Bone marrow (tissue), 2 donors: ENCODE data around the gene GAS2L1.

ENCODE experiments used
- DNase-seq, 2 donors: peaks; one replicate each; lab custom pipeline; 2025; lab: John Stamatoyannopoulos, UW

The GAS2L1 gene

DNA sequence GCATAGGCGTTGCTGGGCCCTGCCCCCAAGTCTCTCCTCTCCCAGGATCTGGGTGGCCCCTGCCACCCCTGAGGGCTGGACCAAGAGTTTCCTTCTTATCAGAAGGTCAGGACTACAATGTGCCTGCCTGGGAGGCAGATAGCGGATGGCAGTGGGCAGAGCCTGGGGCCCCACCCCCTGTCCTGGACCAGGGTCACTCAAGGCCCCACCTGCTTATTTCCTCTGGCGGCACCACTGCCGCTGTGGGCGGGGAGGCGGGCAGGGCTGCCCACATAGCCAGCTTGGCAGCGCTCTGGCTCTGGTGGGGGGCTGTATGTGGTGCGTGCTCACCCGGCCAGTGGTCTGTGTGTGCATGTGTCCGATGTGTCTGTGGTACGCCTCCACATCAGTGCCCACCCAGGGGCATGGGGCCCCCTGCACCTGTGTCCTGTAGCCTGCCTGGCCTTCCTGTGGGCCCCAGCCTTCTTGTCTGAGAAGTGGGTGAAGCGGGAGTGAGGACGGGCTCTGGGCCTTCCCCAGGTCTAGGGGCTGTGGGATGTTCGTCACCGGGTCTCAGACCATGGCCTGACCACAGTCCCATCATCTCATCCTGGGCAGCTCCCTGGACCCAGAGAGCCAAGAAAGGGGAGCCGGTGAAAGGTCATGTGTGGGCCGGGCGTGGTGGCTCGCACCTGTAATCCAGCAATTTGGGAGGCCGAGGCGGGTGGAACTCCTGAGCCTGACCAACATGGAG lies 3.0 kb downstream of the GAS2L1 start:
- DNase-seq: no peak

DNA sequence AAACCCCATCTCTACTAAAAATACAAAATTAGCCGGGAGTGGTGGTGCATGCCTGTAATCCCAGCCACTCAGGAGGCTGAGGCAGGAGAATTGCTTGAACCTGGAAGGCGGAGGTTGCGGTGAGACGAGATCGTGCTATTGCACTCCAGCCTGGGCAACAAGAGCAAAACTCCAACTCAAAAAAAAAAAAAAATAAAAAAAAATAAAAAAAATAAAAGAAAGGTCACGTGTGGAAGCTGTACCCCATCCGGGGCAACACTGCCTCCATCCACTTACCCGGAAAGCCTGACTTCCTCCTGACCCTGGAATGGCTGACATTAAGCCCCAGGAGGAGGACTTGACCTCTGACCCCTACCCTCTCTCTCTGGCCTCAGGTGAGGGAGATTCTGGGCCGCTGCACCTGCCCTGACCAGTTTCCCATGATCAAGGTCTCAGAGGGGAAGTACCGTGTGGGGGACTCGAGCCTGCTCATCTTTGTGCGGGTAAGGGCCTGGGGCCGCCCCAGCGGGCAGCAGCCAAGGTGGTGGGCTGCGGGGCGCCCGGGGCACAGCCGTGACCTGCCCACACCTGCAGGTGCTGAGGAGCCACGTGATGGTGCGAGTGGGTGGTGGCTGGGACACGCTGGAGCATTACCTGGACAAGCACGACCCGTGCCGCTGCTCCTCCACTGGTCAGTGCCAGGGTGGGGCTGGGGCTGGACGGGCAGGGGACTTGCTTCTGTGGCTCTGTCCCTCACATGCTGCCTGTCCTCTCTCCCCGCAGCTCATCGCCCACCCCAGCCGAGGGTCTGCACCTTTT lies 3.8 kb downstream of the GAS2L1 start:
- no peak for DNase-seq

DNA sequence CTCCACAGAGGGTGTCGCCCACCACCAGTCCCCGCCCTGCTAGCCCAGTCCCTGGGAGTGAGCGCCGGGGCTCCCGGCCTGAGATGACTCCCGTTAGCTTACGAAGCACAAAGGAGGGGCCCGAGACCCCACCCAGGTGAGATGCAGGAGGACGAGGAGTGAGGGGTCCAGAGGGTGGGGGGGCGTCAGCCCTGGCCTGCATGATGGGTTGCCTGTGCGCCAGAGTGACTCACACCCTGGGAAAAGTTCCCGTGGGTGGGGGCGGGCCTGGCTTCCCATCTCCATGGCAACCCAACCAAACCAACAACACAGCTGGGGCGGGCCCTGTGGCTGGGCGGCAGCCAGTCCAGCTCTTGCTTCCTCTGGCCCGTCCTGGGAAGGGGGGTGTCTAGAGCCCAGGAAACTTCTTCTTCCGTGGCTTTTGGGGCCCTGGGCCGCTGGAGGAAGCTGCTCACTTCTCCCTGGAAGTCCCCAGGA lies 4.5 kb downstream of the GAS2L1 start:
- peak; percentile 86 to 88 for DNase-seq

DNA sequence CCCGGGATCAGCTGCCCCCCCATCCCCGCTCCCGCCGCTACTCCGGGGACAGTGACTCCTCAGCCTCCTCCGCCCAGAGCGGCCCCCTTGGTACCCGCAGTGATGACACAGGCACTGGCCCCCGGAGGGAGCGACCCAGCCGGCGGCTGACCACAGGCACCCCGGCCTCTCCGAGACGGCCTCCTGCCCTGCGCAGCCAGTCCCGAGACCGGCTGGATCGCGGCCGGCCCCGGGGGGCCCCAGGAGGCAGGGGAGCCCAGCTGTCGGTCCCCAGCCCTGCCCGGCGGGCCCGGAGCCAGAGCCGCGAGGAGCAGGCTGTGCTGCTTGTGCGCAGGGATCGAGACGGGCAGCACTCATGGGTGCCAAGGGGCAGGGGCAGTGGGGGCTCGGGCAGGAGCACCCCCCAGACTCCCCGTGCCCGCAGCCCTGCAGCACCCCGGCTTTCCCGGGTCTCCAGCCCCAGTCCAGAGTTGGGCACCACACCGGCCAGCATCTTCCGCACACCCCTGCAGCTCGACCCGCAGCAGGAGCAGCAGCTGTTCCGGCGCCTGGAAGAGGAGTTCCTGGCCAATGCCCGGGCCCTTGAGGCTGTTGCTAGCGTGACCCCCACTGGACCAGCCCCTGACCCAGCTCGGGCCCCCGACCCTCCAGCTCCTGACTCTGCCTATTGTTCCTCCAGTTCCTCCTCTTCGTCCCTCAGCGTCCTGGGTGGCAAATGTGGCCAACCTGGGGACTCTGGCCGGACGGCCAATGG lies 5.2 kb downstream of the GAS2L1 start:
- DNase-seq: no peak

DNA sequence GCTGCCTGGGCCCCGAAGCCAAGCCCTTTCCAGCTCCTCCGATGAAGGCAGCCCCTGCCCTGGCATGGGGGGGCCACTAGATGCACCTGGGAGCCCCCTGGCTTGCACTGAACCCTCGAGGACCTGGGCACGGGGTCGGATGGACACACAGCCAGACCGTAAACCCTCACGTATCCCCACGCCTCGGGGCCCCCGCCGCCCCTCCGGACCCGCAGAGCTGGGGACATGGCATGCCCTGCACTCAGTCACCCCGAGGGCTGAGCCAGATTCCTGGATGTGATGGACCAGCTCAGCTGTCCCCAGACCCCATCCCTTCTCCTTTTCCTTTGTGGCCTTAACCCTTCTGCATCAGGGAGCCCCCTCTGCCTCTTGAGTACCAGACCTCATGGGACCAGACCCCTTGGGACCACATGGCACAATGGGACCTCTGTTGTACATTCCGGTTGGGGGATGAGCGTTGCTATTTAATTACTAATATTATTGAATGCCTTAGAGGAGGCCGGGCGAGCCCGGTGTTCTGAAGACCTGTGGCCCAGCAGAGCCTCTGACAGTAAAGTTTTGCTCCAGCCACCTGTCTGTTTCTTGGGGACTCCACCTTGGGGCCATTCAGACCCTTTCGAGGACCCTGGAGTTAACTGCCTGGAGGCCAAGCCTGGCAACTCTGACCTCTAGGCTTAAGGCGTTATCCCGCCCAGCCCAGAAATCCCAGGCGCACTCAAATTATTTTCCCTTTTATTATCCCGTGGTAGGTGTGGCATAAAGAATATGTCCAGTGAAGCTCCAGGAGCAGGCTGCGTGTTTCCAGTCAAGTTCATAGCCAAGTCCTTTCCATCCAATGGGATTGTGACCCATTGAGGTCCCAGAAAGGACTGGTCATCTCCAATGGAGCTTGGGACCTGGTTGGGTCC lies 6.0 kb downstream of the GAS2L1 start:
- no peak for DNase-seq

DNA sequence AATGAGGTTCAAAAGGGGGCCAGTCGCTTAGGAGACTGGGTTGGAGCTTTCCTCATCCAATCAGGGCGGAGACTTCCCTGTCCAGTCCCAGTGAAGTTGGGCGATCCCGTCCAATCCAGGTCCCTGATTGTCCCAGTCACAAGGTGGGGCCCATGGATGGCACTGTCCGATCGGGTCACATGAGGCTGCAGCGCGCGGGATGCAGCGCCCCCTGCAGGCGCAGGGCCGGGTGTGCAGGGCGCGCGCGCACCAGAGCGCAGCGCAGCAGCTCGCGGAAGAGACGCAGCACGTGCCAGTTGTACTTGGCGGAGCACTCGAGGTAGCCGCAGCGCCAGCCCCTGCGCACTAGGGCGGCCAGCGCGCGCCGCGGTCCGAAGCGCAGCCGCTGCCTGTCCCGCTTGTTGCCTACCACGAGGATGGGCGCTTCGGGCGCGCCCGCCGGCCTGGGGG lies 6.7 kb downstream of the GAS2L1 start:
- DNase-seq: no peak

DNA sequence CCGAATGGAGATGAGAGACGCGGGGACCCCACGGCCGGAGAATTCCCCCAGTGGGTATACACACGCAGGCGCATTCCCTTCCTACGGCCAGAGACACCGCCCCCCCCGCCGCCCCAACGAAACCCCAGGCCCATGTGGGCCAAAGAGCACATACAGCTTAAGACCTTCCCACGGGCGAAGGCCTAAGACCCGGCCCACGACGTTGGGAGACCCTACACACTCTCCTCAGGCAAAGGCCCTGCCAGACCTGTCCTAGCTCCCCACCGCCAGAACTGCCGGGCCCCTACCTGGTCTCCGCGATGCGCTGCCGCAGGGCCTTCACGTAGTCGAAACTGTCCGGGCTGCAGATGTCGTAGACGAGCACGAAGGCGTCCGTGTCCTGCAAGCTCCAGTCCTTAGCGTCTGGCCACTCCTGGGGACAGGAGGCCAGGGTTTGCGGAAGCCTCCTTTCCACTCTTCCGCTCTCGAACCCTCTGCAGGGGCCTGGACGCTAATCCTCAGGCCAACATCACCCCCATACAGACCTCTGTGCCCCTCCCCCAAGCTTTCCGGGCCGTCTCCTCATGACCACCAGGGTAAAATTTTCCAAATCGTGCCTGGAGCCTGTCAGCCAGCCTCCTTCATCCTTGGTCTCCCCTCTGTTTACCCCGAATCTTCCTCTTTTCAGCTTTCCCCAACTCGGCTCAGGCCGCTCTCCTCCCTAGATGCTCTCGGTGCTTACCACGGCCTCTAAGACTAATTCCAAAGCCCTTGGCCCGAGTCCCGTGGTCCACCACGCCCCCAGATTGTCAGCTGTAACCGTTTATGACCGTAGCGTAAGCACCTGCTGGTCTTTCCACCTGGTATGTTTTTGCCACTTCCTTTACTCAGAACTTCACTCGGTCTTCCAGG lies 7.4 kb downstream of the GAS2L1 start:
- DNase-seq: no peak

DNA sequence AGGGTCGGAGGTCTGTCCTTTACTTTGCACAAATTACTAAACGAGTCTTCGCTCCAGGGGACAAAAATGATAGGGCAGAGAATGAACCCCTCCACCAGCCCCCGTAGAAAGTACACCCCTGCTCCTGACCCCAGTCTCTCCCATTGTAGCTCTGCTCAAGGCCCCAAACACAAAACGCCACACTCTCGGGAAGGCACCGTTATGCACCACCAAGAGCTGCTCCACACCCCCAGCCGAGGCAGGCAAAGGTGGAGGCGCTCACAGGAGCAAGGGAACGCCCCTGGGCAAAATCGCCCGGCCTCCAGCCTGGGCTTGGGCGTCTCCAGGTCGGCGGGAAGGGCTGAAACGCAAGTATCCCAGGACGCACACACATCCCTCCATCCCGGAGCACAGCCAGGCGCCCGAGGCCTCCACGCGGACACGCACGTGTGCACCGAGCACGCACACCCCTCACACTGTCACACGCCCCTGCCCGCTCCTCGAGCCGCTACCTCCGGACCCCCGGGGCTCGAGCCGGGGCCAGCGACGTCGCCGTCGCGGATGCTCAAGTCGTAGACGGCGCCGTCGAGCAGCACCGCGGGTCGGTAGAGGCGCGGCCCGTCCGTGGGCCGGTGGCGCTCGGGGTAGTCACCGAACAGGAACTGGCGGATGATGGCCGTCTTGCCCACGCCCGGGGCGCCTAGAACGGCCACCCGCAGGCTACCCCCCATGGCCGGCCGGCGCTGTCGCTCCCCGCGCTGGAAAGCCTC lies 8.3 kb downstream of the GAS2L1 start:
- no peak for DNase-seq

DNA sequence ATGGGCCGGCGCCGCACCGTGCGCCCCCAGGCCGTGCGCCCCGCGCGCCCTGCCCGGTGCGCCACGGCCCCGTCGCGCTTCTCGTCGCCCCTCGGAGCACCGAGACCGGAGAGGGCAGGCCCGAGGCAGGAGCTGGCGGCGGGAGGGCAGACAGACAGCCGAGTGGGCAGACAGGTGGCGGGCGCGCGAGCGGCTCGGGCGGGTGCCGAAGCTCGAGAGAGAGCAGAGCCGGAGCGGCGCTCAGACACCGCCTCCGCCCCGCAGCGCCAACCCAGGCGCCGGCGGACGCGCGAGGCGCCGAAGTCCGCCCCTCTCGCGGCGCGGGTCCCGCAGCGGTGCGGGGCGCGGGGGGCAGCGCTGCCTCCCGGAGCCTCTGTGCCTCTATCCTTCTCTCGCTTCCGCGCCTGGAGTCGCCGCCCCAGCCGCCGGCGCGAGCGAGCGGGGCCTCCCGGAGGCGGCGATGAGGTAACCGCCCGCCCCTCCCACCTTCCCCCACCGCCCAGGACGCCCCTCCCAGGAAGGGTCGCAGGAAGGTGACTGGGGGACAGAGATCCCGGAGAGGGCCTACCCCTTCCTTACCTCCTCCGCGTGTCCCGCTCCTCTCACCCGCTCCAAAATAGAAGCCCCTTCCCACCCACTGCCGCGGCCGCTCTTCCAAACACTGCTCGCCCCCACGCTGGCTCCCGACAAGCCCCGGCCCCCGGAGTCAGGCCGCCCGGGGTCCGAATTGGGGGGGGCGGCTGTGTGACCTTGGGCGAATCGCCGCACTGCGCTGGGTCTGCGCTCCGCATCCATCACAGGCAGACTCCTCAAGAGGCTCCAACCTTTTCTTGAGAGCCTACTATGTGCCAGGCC lies 9.1 kb downstream of the GAS2L1 start, which contains the start of gene RASL10A:
Gene RASL10A, minus strand, starts transcription at position 412 of the 855 bp plus-strand sequence. CDS start 451 bp downstream, outside the sequence.
- DNase-seq: no peak

DNA sequence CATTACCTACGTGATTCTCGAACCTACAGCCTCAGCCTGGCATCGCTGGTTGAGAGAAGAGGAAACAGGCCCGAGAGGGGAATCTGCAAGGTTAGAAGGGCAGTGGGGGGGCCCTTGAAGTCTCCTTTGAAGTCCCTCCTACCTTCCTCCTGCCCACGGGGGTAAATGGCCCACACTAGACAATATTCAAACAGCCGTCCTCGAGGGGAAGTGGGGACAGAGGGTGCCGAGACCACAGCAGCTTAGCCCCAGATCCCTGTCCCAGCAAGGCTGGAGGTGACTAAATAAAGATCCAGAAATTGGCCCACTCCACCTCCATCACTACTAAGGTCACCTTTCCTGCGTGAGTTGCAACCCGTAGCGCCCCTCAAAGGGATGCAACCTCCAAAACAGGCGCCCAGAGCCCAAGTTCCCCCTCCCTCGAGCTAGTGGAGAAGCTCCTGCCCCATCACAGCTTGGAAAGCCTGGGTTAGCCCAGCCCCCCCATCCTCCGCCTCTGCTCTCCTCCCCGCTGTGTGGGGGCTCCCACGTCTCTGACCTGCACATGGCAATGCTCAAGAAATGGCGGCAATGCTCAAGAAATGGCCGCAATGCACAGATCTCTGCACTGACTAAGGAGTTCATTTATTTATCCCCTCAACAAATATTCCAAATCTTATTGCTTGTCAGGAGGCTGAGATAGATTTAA lies 9.8 kb downstream of the GAS2L1 start:
- DNase-seq: no peak

DNA sequence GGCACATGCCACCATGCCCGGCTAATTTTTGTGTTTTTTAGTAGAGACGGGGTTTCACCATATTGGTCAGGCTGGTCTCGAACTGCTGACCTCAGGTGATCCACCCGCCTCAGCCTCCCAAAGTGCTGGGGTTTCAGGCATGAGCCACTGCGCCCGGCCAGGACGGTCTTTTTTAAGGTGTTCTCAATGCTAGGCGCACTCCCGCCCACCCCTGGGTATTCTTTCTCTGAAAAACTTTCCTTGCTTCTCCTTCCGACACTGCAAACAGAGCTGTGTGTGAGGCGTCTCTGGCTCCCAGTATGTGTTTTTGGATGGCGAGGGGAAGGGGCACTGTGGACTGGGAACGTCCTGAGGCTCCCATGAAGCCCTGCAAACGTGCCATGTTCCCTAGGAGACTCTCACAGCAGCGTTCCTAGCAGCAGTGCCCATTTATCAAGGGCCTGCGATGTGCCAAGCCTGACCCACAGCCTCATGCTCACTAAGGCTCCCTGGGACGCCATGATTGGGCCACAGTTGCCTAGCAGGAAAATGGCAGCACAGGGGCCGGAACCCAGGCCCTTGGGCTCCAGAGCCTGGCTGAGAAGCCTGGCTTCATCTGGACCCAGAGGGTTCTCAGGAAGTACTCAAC lies 11.5 kb downstream of the GAS2L1 start:
- DNase-seq: no peak

DNA sequence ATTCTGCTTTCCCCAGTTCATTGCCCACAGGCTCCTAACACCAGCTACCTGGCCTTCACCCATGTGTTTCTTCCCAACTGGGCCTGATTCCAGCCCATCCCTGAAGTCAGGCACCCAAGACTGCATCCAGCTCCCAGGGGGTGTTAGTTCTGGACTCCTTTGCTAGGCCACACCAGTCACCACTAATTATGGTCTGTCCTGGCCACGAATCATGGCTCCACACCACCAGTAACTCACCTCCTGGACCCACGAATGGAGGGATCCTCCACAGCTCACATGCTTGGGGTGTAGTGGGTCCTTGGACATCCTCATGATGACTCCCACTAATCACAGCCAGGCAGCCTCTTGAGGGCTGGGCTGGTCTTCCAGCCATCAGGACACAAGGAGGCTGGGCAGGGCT lies 12.6 kb downstream of the GAS2L1 start:
- no peak for DNase-seq

DNA sequence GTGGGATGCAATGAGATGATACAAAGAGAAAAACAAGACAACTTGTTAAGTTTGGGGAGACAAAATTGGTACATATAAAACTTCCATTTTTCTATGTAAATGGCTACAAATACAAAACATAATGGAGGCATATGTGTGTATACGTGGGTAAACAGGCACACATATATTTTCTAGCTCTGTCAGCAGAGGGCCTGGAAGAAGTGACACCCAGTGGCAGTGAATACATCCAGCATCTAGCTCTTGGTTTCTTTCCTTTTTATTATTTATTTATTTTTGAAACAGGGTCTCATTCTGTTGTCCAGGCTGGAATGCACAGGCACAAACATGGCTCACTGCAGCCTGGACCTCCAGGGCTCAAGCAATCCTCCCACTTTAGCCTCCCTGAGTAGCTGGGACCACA lies 14.1 kb downstream of the GAS2L1 start:
- DNase-seq: no peak

DNA sequence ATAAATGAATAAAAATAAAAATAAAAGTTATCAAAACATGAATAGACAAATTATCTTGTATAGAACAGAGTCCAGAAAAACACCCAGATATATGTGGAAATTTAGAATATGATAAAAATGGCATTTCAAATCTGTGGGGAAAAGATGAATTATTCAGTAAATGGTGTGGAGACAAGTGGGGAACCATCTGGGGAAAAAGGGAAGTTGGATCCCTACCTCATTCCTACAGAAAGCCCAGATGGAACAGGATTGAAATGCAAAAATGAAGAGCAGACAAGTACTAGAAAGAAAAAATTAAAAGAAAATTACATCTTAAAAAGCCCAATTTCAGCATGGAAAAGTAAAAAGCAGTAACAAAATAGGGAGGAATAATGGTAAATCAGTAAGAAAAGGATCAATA lies 17.2 kb downstream of the GAS2L1 start:
- no peak for DNase-seq

DNA sequence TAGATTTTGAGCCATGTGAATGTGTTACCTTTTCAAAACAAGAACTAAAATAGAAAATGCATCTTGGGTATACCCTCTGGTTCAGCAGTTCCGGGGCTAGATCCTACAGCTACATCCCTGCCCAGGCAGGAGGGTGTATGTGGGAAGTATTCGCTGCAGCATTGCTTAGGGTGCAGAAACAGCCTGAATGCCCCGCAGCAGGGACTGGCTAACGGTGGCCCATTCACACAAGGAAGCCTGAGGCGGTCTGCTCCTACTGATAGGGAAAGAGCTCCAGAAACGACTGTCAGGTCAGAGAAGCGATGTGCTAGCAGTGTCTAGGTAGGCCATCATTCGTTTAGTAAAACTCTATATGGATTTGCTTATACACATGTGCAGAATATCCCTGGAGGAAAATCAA lies 18.9 kb downstream of the GAS2L1 start:
- no peak for DNase-seq

DNA sequence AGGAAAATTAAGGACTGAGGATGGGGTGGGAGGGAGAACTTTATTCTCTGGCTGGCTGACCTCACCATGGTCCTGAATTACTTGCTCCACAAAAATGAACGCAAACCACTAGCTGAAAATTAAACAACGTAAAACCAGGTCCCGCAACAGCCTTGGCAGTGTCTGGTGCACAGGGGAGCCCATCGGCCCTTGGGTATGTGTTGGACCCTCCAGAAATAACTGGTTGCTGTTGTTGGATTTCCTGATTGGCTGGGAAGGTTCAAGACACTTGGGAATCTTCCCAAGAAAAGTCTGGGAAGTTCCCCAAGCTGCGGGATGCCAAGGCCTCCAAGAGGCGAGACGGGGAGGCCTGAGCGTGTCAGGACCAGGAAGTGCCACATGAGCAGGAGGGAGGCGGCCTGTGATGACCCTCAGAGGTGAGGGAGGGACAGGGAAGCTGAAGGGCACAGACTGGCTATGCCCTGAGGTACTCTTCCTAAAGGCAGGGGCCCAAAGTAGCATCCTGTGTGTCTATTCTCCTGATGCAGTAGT lies 19.4 kb downstream of the GAS2L1 start:
- no peak for DNase-seq

DNA sequence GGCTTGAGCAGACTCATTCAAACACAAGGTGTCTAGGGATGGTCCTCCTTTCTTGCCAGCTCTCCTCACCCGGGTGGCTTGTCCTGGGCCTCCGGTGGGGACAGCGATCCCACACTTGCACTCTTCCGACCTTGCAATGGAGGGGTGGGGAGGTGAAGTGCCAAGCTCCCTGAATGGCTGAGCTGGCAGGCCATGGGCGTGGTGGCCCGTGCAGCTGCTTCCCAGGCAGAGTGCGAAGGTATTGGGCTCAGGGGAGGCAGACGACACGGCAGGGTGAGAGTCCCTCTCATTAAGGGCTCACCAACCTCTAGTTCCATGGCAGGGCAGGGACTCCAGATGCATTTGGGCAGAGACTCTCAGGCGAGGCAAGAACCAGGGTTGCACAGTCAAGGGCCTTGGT lies 20.0 kb downstream of the GAS2L1 start:
- DNase-seq: no peak
